SK-N-SH (cell line): ENCODE data around the gene TMOD2. TPM values are rescaled to one million over a fixed set of nuclear protein-coding genes. Genes with fewer than 3 reads are reported as not detected.

Source experiments
- CTCF ChIA-PET: fragments of 300-600, 350-600 bp; formaldehyde crosslinking; extraction: SDS; loops from one replicate; lab custom pipeline; 2021; lab: Yijun Ruan, JAX
- POLR2A ChIA-PET: fragments of 350-600 bp; sonication (Branson Sonifier 250); formaldehyde crosslinking; extraction: SDS; loops from one replicate; lab custom pipeline; 2020; ENCODE audit warnings: antibody characterized with exemption, inconsistent platforms; lab: Yijun Ruan, JAX
- DNase-seq: peaks from one replicate; pipeline ENCODE4 v3.0.0; 2012
- H2AFZ ChIP-seq: fragments of 200-600 bp; sonication (generic); 2 replicates; pipeline ENCODE4 v1.8.1; 2016; ENCODE audit warnings: antibody characterized with exemption, mild to moderate bottlenecking, low read depth
- H3F3A ChIP-seq: fragments of 200-600 bp; sonication (generic); replicated peaks from 2 replicates; pipeline ENCODE3; 2016; ENCODE audit warnings: antibody characterized with exemption, mild to moderate bottlenecking; ENCODE audit not compliant: insufficient read depth
- H3K27ac ChIP-seq, 2 experiments: fragments of 200-500 bp in 1 of 2; fragments of 200-600 bp in 1 of 2; sonication (Bioruptor generic) in 1 of 2; sonication (generic), shearing (Covaris generic) in 1 of 2; 2 replicates each; pipeline versions ENCODE4 v1.5.1 to v1.6.1; 2014 to 2016; ENCODE audit warnings: low read depth in 2 of 2, inconsistent platforms in 1 of 2, low read length in 1 of 2, mild to moderate bottlenecking in 1 of 2, mixed read lengths in 1 of 2
- H3K27me3 ChIP-seq: fragments of 200-600 bp; sonication (generic), shearing (Covaris generic); 2 replicates; pipeline ENCODE4 v1.6.1; 2016; ENCODE audit warnings: mixed run types; ENCODE audit not compliant: insufficient read depth
- H3K36me3 ChIP-seq, 2 experiments: fragments of 200-500 bp in 1 of 2; fragments of 200-600 bp in 1 of 2; sonication (Bioruptor generic) in 1 of 2; sonication (generic) in 1 of 2; replicated peaks in 1 of 2; 2 replicates each; pipeline versions ENCODE3 to v1.5.1; 2014 to 2016; ENCODE audit warnings: low read length in 1 of 2, mild to moderate bottlenecking in 1 of 2; ENCODE audit not compliant: insufficient read depth in 2 of 2, control insufficient read depth in 1 of 2
- H3K4me1 ChIP-seq, 2 experiments: fragments of 200-500 bp in 1 of 2; fragments of 200-600 bp in 1 of 2; sonication (Bioruptor generic) in 1 of 2; sonication (generic), shearing (Covaris generic) in 1 of 2; 2 replicates each; pipeline versions ENCODE4 v1.5.1 to v1.6.1; 2014 to 2016; ENCODE audit warnings: low read depth in 1 of 2, low read length in 1 of 2, mixed run types in 1 of 2; ENCODE audit not compliant: insufficient read depth in 2 of 2, control insufficient read depth in 1 of 2
- H3K4me2 ChIP-seq: fragments of 200-600 bp; sonication (generic), shearing (Covaris generic); 2 replicates; pipeline ENCODE4 v1.6.1; 2017; ENCODE audit warnings: mixed run types
- H3K4me3 ChIP-seq, 2 experiments: fragments of 200-500 bp in 1 of 2; fragments of 200-600 bp in 1 of 2; sonication (Bioruptor generic) in 1 of 2; sonication (generic), shearing (Covaris generic) in 1 of 2; 2 replicates each; pipeline versions ENCODE4 v1.5.1 to v1.8.1; 2014 to 2016; ENCODE audit warnings: low read depth in 2 of 2, inconsistent platforms in 1 of 2, low read length in 1 of 2, mild to moderate bottlenecking in 1 of 2, mixed read lengths in 1 of 2, moderate library complexity in 1 of 2
- H3K79me2 ChIP-seq: fragments of 200-600 bp; sonication (generic); 2 replicates; pipeline ENCODE4 v1.8.1; 2017; ENCODE audit warnings: mild to moderate bottlenecking; ENCODE audit not compliant: insufficient read depth
- H3K9ac ChIP-seq: fragments of 200-600 bp; sonication (generic); 2 replicates; pipeline ENCODE4 v1.6.1; 2017; ENCODE audit warnings: mixed run types
- H3K9me2 ChIP-seq: fragments of 200-600 bp; sonication (generic); 2 replicates; pipeline ENCODE4 v1.6.1; 2017; ENCODE audit warnings: mixed run types
- H3K9me3 ChIP-seq: fragments of 200-600 bp; sonication (generic); 2 replicates; pipeline ENCODE4 v1.6.1; 2017; ENCODE audit warnings: mixed run types, mild to moderate bottlenecking, moderate library complexity
- H4K20me1 ChIP-seq: fragments of 200-600 bp; sonication (generic); 2 replicates; pipeline ENCODE4 v1.6.1; 2017; ENCODE audit warnings: mild to moderate bottlenecking, mixed run types; ENCODE audit not compliant: insufficient read depth
- EP300 ChIP-seq, 2 experiments: IDR thresholded peaks; 2 replicates each; pipeline versions ENCODE4 v1.4.0 to v1.6.1; 2012; ENCODE audit warnings: borderline replicate concordance in 1 of 2, low read depth in 1 of 2, low read length in 1 of 2
- EZH2phosphoT487 ChIP-seq: fragments of 200-600 bp; sonication (generic); IDR thresholded peaks from 2 replicates; pipeline ENCODE4 v1.6.1; 2017; ENCODE audit warnings: low read depth, mixed run types, mild to moderate bottlenecking, antibody characterized with exemption, moderate library complexity, borderline replicate concordance
- FOXJ3 ChIP-seq: sonication (generic); formaldehyde crosslinking; IDR thresholded peaks from 2 replicates; pipeline ENCODE4 v1.5.1; 2020; ENCODE audit warnings: mild to moderate bottlenecking, missing genetic modification reagents
- GATA2 ChIP-seq: sonication (generic); formaldehyde crosslinking; IDR thresholded peaks from 2 replicates; pipeline ENCODE4 v1.5.0; 2020; ENCODE audit warnings: mild to moderate bottlenecking, missing genetic modification reagents
- JUND ChIP-seq: IDR thresholded peaks from 2 replicates; pipeline ENCODE4 v1.4.0; 2012
- MEF2A ChIP-seq: IDR thresholded peaks from 2 replicates; pipeline ENCODE4 v1.4.0; 2012; ENCODE audit warnings: low read depth, borderline replicate concordance
- MXI1 ChIP-seq: IDR thresholded peaks from 2 replicates; pipeline ENCODE4 v1.6.1; 2012; ENCODE audit warnings: mild to moderate bottlenecking, low read depth, low read length, improper control_type of control experiment
- RAD21 ChIP-seq: IDR thresholded peaks from 2 replicates; pipeline ENCODE4 v1.6.1; 2012; ENCODE audit warnings: mild to moderate bottlenecking, low read length
- WGBS: methylation state at CpG from one replicate; pipeline ENCODE4 v1.1.6; 2017; ENCODE audit warnings: low lambda C conversion rate; 5-methylcytosine and 5-hydroxymethylcytosine counted together
- polyA plus RNA-seq, 3 experiments: library from polyadenylated mRNA; depleted of rRNA; stranded (reverse); fragments of >200 nt; gene quantifications; 2 replicates each; pipeline ENCODE4 v1.2.3, GENCODE V29; 2012
- TF ChIP-seq, protein P1 (sequence below): IDR thresholded peaks from 2 replicates; pipeline ENCODE4 v1.6.1; 2012; ENCODE audit warnings: mild to moderate bottlenecking, low read depth, low read length, moderate library complexity
- TF ChIP-seq, protein P2 (sequence below): fragments of 200-600 bp; sonication (generic); IDR thresholded peaks from 2 replicates; pipeline ENCODE4 v1.6.1; 2017; ENCODE audit warnings: antibody characterized with exemption, mild to moderate bottlenecking, moderate library complexity
- TF ChIP-seq, protein P3 (sequence below): IDR thresholded peaks from 2 replicates; pipeline ENCODE4; 2012

The TMOD2 gene
- polyA plus RNA-seq, 1 of the 3 experiments (the other 2 are of a cell fraction): 2.7 TPM

DNA sequence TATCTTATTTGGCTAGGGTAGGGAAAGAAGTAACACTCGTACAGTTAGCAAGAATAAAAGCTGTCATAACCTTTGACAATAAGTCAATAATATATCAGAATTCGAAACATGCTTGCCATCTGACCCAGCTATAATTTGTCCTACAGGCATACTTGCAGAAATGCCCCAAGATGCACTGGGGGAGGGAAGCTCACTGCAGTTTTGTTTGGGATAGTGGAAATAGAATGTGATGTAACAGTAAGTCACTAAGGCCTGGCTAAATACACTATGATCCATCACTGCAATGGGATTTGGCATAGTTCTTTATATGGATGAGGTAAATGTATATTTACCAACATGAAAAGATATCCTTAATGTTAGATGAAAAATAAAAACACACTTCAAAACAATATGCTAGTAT, 52.6 kb downstream of the TMOD2 start:
- peaks cover 0 to 7% of the 10 kb centered on the region in 2 experiments; a peak in 2 of 4 replicates for H3K4me1 ChIP-seq
- H4K20me1 ChIP-seq: no peaks in the 10 kb centered on the region
- H3K9me2 ChIP-seq: no peaks in the 10 kb centered on the region
- no peaks in the 10 kb centered on the region for H3F3A ChIP-seq
- DNase-seq: no peak
- ChIA-PET CTCF (interaction anchor here (0.6 to 1.4 kb wide), 2 partner anchors 20 to 154 kb away, joined by 3 read pairs; no protein-coding TSS in a partner anchor), POLR2A (no interaction called here)
- no peak overlapping the region for H3K4me2 ChIP-seq
- H3K9ac ChIP-seq: no peak overlapping the region
- no peaks in the 10 kb centered on the region for H3K9me3 ChIP-seq
- H3K79me2 ChIP-seq: no peaks in the 10 kb centered on the region
- WGBS: 92% methylated on average over 2 of the region's 2 CpGs
- H3K27me3 ChIP-seq: no peaks in the 10 kb centered on the region
- TF ChIP-seq, protein P1, sequence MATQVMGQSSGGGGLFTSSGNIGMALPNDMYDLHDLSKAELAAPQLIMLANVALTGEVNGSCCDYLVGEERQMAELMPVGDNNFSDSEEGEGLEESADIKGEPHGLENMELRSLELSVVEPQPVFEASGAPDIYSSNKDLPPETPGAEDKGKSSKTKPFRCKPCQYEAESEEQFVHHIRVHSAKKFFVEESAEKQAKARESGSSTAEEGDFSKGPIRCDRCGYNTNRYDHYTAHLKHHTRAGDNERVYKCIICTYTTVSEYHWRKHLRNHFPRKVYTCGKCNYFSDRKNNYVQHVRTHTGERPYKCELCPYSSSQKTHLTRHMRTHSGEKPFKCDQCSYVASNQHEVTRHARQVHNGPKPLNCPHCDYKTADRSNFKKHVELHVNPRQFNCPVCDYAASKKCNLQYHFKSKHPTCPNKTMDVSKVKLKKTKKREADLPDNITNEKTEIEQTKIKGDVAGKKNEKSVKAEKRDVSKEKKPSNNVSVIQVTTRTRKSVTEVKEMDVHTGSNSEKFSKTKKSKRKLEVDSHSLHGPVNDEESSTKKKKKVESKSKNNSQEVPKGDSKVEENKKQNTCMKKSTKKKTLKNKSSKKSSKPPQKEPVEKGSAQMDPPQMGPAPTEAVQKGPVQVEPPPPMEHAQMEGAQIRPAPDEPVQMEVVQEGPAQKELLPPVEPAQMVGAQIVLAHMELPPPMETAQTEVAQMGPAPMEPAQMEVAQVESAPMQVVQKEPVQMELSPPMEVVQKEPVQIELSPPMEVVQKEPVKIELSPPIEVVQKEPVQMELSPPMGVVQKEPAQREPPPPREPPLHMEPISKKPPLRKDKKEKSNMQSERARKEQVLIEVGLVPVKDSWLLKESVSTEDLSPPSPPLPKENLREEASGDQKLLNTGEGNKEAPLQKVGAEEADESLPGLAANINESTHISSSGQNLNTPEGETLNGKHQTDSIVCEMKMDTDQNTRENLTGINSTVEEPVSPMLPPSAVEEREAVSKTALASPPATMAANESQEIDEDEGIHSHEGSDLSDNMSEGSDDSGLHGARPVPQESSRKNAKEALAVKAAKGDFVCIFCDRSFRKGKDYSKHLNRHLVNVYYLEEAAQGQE: no peak
- TF ChIP-seq, protein P2, sequence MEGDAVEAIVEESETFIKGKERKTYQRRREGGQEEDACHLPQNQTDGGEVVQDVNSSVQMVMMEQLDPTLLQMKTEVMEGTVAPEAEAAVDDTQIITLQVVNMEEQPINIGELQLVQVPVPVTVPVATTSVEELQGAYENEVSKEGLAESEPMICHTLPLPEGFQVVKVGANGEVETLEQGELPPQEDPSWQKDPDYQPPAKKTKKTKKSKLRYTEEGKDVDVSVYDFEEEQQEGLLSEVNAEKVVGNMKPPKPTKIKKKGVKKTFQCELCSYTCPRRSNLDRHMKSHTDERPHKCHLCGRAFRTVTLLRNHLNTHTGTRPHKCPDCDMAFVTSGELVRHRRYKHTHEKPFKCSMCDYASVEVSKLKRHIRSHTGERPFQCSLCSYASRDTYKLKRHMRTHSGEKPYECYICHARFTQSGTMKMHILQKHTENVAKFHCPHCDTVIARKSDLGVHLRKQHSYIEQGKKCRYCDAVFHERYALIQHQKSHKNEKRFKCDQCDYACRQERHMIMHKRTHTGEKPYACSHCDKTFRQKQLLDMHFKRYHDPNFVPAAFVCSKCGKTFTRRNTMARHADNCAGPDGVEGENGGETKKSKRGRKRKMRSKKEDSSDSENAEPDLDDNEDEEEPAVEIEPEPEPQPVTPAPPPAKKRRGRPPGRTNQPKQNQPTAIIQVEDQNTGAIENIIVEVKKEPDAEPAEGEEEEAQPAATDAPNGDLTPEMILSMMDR: no peak
- TF ChIP-seq, protein P3, sequence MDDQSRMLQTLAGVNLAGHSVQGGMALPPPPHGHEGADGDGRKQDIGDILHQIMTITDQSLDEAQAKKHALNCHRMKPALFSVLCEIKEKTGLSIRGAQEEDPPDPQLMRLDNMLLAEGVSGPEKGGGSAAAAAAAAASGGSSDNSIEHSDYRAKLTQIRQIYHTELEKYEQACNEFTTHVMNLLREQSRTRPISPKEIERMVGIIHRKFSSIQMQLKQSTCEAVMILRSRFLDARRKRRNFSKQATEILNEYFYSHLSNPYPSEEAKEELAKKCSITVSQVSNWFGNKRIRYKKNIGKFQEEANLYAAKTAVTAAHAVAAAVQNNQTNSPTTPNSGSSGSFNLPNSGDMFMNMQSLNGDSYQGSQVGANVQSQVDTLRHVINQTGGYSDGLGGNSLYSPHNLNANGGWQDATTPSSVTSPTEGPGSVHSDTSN: no peak
- TF ChIP-seq RAD21 (no peak), EZH2phosphoT487 (no peak), JUND (no peak), MEF2A (no peak), GATA2 (CRISPR knock-in tag) (no peak), MXI1 (no peak), EP300 (IDR thresholded peaks at IDR 0.05; ENCODE audit: borderline replicate concordance in 1 of 2, low read depth in 1 of 2, low read length in 1 of 2) (no peak), FOXJ3 (CRISPR knock-in tag) (no peak)
- no peak overlapping the region for H3K27ac ChIP-seq
- H3K36me3 ChIP-seq: peaks cover 5 to 20% of the 10 kb centered on the region in 2 experiments
- no peak overlapping the region for H3K4me3 ChIP-seq
- H2AFZ ChIP-seq: no peak overlapping the region
